HEK293 (cell line): ENCODE data around the gene SART1.

ENCODE experiments used
- KLF17 ChIP-seq: fragments of 450-650 bp; formaldehyde crosslinking; IDR thresholded peaks from 2 replicates; pipeline ENCODE4 v1.5.1; 2016; ENCODE audit warnings: missing biosample characterization, missing genetic modification characterization
- MZF1 ChIP-seq: fragments of 450-650 bp; formaldehyde crosslinking; IDR thresholded peaks from 2 replicates; pipeline ENCODE4 v1.5.1; 2017; ENCODE audit warnings: missing biosample characterization, missing genetic modification characterization, borderline replicate concordance
- PBX3 ChIP-seq: sonication (generic); formaldehyde crosslinking; IDR thresholded peaks from 2 replicates; pipeline ENCODE4 v1.8.1; 2022; ENCODE audit warnings: mild to moderate bottlenecking, moderate library complexity, missing genetic modification reagents
- ZBTB21 ChIP-seq: fragments of 450-650 bp; formaldehyde crosslinking; IDR thresholded peaks from 2 replicates; pipeline ENCODE4 v1.5.1; 2017; ENCODE audit warnings: missing biosample characterization, missing genetic modification characterization
- ZNF175 ChIP-seq: fragments of 450-650 bp; formaldehyde crosslinking; IDR thresholded peaks from 2 replicates; pipeline ENCODE4 v1.5.1; 2016; ENCODE audit warnings: missing biosample characterization, missing genetic modification characterization
- ZNF26 ChIP-seq: fragments of 450-650 bp; formaldehyde crosslinking; IDR thresholded peaks from 2 replicates; pipeline ENCODE4 v1.5.1; 2016; ENCODE audit warnings: missing biosample characterization, missing genetic modification characterization
- ZNF513 ChIP-seq: fragments of 450-650 bp; IDR thresholded peaks from 2 replicates; pipeline ENCODE4 v1.5.1; 2018; ENCODE audit warnings: missing biosample characterization, missing genetic modification characterization

- TF ChIP-seq KLF17 (tag by site-specific recombination) = no peak
- no peak for TF ChIP-seq ZBTB21 (tag by site-specific recombination)
- no peak for TF ChIP-seq MZF1 (tag by site-specific recombination)
- TF ChIP-seq ZNF26 (tag by site-specific recombination) = no peak
- TF ChIP-seq PBX3 (CRISPR knock-in tag) = no peak
- TF ChIP-seq ZNF513 = no peak
- no peak for TF ChIP-seq ZNF175 (tag by site-specific recombination)
These were observed 46.5 kb downstream of the SART1 start for GRCh38 chr11:66008095-66008467.
